ENCODE measurements around the gene CD2BP2. TPM values are rescaled to one million over a fixed set of nuclear protein-coding genes. Genes with fewer than 3 reads are reported as not detected.
A peak's percentile ranks its signal among the peaks of the same experiment; 100 is the strongest.

The CD2BP2 gene
- total RNA-seq, 1 donor from 2014 or later = 29.8 TPM

GRCh38 chr16:30356401-30357084, 1.4 kb upstream of the CD2BP2 start:
- TF ChIP-seq, protein P1, sequence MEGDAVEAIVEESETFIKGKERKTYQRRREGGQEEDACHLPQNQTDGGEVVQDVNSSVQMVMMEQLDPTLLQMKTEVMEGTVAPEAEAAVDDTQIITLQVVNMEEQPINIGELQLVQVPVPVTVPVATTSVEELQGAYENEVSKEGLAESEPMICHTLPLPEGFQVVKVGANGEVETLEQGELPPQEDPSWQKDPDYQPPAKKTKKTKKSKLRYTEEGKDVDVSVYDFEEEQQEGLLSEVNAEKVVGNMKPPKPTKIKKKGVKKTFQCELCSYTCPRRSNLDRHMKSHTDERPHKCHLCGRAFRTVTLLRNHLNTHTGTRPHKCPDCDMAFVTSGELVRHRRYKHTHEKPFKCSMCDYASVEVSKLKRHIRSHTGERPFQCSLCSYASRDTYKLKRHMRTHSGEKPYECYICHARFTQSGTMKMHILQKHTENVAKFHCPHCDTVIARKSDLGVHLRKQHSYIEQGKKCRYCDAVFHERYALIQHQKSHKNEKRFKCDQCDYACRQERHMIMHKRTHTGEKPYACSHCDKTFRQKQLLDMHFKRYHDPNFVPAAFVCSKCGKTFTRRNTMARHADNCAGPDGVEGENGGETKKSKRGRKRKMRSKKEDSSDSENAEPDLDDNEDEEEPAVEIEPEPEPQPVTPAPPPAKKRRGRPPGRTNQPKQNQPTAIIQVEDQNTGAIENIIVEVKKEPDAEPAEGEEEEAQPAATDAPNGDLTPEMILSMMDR (IDR thresholded peaks at IDR 0.05; ENCODE audit: borderline replicate concordance) = no peak
- Histone ChIP-seq H3K9me3 (replicated peaks) (no peaks in the 10 kb centered on the region), H3K27ac (replicated peaks) (peak overlapping the region; percentile 95), H3K4me3 (peak overlapping the region; percentile 93), H3K36me3 (peaks cover 53% of the 10 kb centered on the region), H3K4me1 (peaks cover 52% of the 10 kb centered on the region), H3K27me3 (ENCODE audit: low read depth) (no peaks in the 10 kb centered on the region)
- intact Hi-C loops (cut with micrococcal nuclease) = no loop called here
- no peak for DNase-seq

- Histone ChIP-seq H3K4me1 (peaks cover 57% of the 10 kb centered on the region), H3K36me3 (peaks cover 59% of the 10 kb centered on the region), H3K9me3 (replicated peaks) (no peaks in the 10 kb centered on the region), H3K4me3 (peak overlapping the region; percentile 93), H3K27ac (replicated peaks) (peak overlapping the region; percentile 95), H3K27me3 (ENCODE audit: low read depth) (no peaks in the 10 kb centered on the region)
- TF ChIP-seq, protein P1 (IDR thresholded peaks at IDR 0.05; ENCODE audit: borderline replicate concordance) = no peak
- intact Hi-C loops (cut with micrococcal nuclease) = no loop called here
- no peak for DNase-seq
Observed at GRCh38 chr16:30355954-30356308, 823 bp upstream of the CD2BP2 start.

DNA sequence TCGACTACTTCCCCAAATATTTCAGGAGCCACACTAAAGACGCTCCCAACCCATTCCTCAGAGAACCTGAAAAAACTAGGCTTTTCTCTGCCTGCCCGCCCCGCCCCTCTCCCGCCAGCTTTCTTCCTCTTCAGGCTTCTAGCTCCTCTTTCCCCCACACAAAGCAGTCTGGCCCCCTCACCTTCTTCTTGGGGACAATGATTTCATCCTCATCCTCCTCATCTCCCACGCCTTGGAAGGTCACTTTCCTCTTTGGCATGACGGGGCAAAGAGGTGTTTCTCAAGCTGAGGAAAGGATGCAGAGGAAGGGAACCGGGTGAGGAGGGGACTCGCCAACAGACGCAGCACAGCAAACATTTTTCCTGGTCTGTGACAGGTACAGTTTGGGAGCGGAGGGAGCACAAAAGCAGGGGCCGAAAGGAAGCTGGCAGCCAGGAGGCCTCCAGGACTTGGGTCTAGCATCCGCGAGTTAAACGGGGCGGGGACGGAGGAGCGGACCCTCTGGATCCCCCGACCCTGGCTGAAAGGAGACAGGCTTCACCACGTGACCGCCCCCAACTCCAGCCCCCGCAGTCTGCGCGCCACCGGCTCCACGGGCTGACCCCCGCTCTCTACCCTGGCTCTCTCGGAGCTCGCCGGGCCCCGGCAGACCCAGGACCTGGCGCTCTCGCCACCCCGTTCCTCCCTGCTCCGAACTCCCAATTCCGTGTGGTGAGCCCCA, 525 bp downstream of the CD2BP2 start:
- Histone ChIP-seq H3K9me3 (replicated peaks) (no peaks in the 10 kb centered on the region), H3K4me1 (peaks cover 57% of the 10 kb centered on the region), H3K27me3 (ENCODE audit: low read depth) (no peaks in the 10 kb centered on the region), H3K4me3 (peak overlapping the region; percentile 93), H3K27ac (replicated peaks) (peak overlapping the region; percentile 95), H3K36me3 (peaks cover 66% of the 10 kb centered on the region)
- no peak for DNase-seq
- TF ChIP-seq, protein P1 (IDR thresholded peaks at IDR 0.05; ENCODE audit: borderline replicate concordance) = no peak
- intact Hi-C loops (cut with micrococcal nuclease) = no loop called here

DNA sequence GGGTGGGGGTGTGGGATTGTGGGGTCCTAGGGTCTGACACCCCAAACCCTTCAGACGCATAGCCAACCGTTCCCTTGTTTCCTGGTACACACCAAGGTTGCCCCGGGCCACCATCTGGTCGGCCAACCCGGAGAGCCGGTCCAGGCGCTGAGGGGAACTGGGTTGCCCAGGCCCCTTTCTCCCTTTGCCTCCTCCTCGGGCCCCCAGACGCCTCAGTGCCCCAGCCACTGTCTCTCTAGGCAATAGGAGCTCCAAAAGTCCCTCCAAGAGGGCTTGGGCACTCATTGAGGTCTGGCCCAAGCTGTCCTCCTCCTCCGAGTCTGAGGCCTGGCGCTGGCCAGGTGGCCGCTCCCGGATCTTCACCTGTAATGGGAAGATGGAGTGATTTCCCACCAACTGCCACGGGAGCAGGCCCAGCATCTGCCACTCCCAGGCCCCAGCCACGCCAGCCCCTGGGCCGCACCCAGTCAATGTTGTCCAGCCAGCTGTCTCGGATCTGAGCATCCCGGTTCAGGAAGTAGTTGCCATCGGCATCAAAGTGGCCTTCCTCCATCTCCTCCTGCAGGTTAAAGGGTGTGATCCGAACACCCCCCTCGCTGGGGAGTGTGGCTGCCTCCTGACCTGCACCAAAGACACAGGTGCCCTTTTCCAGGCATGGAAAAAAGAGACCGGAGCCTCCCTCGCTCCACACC, 1.5 kb downstream of the CD2BP2 start:
- Histone ChIP-seq H3K27ac (replicated peaks) (peak overlapping the region; percentile 95), H3K36me3 (peaks cover 61% of the 10 kb centered on the region), H3K4me3 (peak overlapping the region; percentile 93), H3K27me3 (ENCODE audit: low read depth) (no peaks in the 10 kb centered on the region), H3K4me1 (peaks cover 57% of the 10 kb centered on the region), H3K9me3 (replicated peaks) (no peaks in the 10 kb centered on the region)
- no peak for DNase-seq
- intact Hi-C loops (cut with micrococcal nuclease) = no loop called here
- TF ChIP-seq, protein P1 (IDR thresholded peaks at IDR 0.05; ENCODE audit: borderline replicate concordance) = no peak

DNA sequence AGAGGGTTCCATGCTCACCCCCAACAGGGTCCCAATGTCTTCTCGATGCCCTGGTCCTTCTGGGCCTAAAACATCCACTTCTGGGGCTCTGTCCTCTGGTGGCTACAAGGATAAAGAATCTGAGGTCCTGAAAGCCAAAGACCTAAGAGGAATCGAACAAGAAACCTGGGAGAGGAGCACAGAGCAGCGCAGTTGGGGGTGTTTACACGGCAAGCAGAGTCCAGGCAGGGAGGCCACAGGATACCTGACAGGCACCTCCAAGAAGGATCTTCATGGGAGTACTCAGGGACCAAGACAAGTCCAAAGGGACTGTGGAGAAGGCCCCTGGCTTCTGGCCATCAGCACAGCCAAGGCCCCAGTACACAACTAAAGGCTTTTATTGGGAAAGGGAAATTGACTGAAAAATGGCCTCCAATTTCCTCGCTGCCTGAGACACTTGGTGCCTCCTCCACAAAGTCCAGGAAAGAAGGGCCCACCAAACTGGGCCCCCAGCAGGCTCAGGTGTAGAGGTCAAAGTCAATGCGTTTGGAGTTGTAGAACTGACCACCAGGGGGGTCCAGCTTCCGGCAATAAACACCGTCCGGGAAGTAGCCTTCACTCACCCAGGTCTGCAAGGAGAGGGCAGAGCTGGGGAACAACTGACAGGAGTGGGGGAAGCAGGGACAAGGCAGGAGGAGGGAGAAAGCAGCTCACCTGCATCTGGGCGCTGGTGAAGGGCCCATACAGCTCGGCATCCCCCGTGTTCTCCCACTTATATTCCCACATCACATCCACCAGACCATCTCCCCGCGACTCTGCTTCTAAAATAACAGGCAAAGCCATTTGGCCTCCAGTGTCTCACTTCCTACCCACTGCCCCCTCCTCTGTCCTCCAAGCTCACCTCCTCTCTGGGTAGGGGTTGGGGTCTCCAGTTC, 2.4 kb downstream of the CD2BP2 start:
- DNase-seq = no peak
- intact Hi-C loops (cut with micrococcal nuclease) = no loop called here
- Histone ChIP-seq H3K27me3 (ENCODE audit: low read depth) (no peaks in the 10 kb centered on the region), H3K4me3 (no peak overlapping the region), H3K36me3 (peaks cover 52% of the 10 kb centered on the region), H3K9me3 (replicated peaks) (no peaks in the 10 kb centered on the region), H3K4me1 (peaks cover 57% of the 10 kb centered on the region), H3K27ac (replicated peaks) (peak overlapping the region; percentile 74)
- TF ChIP-seq, protein P1 (IDR thresholded peaks at IDR 0.05; ENCODE audit: borderline replicate concordance) = no peak

Measured in left ventricle myocardium inferior (tissue), 1 donor.